Spleen (tissue), 7 donors: ENCODE data around the gene SNX9.

Experiments used
- CTCF ChIP-seq, 11 experiments: fragments of 200-600 bp in 7 of 11; fragments of 450-650 bp in 4 of 11; sonication (generic) in 4 of 11; IDR thresholded peaks in 8 of 11; conservative IDR thresholded peaks in 3 of 11; 1 replicate in 7 of 11; 2 replicates in 4 of 11; pipeline versions ENCODE4 v1.4.0 to v1.8.0; 2016 to 2021; ENCODE audit warnings: antibody characterized with exemption in 11 of 11, inconsistent platforms in 4 of 11, mild to moderate bottlenecking in 1 of 11
- POLR2A ChIP-seq, 3 donors: fragments of 450-650 bp; IDR thresholded peaks; one replicate each; pipeline ENCODE4 v1.5.1; 2017; ENCODE audit warnings: antibody characterized with exemption in 3 of 3, mild to moderate bottlenecking in 1 of 3
- donor health status: DM: no; HTN: no; CAD: no; lungs with moderate emphysema.
- donor health status: DM: no; HTN: no; CAD: no.
- donor health status: DM: no; HTN: no; CAD: no.

GRCh38 chr6:157981395-157982101, 158.5 kb downstream of the SNX9 start, which contains the start of gene SYNJ2:
- TF ChIP-seq CTCF (IDR thresholded peaks at IDR 0.05 in 8 of 11, conservative IDR thresholded peaks at IDR 0.05 in 3 of 11) (peak in 9 of 11 experiments; percentile 25 to 78 (median 60)), POLR2A (IDR thresholded peaks at IDR 0.05) (no peak)
